Measurements from ENCODE around the gene UST.
A peak's percentile ranks its signal among the peaks of the same experiment; 100 is the strongest.

The UST gene, protein sequence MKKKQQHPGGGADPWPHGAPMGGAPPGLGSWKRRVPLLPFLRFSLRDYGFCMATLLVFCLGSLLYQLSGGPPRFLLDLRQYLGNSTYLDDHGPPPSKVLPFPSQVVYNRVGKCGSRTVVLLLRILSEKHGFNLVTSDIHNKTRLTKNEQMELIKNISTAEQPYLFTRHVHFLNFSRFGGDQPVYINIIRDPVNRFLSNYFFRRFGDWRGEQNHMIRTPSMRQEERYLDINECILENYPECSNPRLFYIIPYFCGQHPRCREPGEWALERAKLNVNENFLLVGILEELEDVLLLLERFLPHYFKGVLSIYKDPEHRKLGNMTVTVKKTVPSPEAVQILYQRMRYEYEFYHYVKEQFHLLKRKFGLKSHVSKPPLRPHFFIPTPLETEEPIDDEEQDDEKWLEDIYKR

DNA sequence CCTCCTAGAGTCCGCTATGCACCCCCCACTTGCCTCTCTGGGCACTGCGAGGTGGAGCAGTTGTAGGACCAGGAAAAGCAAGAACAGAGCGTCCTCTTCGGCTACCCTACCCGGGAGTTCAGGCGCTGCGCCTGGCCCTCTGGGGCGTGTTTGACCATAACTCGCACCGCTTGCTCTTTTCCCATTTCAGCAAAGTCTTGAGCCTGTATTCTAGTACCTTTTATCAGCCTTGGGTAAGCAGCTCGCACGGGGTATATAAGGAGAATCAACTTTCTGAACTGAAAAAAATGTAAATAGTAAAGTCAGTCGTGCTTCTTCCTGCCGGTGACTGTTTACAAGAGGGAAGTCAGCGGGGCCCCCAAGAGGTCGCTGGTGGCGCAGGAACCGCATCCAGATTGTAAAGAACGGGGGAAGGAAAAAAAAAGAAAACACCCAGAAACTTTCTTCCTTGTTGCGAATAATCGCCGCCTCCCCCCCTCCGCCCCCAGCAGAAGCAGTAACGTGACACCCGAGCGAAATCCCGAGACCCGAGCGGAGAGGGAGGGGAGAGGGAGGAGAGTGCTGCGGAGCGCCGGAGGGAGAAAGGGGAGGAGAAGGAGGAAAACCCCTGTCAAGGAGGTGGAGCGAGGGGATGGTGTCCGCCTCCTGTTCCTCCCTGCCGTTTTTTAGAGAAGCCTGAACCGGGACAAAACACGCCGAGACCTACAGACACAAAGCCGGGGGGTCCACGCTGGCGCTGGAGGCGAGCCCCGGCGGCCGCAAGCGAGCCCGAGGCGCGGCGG lies at the start of gene UST:
Gene UST (plus strand): TSS at position 668 of the 782 bp plus-strand sequence. CDS start 401 bp downstream, outside the sequence.
- DNase-seq (ENCODE audit: low read depth in 2 of 2) = peak; percentile 91 to 93

DNA sequence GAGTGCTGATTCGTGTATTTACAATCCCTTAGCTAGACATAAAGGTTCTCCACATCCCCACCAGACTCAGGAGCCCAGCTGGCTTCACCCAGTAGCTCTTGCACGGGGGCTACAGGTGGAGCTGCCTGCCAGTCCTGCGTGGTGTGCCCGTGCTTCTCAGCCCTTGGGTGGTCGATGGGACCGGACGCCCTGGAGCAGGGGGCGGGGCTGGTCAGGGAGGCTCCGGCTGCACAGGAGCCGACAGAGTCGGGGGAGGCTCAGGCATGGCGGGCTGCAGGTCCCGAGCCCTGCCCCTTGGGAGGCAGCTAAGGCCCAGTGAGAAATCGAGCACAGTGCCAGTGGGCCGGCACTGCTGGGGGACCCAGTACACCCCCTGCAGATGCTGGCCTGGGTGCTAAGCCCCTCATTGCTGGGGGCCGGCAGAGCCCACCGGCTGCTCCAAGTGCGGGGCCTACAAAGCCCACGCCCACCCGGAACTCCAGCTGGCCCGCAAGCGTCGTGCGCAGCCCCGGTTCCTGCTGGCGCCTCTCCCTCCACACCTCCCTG lies 48.9 kb upstream of the UST start:
- no peak for DNase-seq (ENCODE audit: low read depth in 2 of 2)

DNA sequence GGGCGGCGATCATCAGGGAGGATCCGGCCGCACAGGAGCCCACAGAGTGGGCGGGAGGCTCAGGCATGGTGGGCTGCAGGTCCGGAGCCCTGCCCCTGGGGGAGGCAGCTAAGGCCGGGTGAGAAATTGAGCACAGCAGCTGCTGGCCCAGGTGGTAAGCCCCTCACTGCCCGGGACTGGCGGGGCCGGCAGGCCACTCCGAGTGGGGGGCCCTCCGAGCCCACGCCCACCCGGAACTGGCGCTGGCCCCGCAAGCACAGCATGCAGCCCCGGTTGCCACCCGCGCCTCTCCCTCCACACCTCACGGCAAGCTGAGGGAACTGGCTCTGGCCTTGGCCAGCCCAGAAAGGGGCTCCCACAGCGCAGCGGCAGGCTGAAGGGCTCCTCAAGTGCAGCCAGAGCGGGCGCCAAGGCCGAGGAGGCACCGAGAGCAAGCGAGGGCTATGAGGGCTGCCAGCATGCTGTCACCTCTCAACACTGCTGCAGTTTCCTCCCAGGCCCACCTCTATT lies 48.1 kb upstream of the UST start:
- DNase-seq (ENCODE audit: low read depth in 2 of 2) = no peak

DNA sequence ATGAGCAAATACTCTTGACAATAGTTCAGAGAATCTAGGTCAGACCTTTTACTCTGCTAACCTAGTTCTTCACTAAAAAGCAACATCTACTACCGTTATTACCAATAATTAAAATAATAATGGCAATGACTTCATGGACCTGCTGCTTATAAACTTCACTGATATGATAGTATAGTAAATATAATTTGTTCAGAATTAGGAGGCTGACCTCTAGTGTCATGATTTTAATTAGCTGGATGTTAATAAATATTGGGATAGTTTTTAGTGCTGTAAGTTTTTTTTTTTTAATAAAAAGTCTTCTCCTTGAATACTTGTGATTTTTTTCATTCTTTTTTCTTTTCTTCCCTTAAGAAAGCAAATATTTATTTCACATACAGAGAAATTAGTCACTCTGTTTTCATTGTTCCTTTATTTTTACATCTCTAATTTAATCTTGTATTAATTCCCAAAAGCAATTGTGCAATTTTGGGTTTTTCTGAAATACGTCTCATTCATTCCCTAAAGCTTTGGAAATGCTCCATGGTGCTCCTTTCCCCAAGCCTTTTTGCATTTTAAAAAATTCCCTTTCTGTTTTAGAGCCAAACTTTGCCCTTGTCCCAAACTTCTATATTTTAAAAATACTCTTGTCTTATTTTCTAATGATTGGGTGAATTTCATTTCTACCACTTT lies 46.6 kb upstream of the UST start:
- no peak for DNase-seq (ENCODE audit: low read depth in 2 of 2)

DNA sequence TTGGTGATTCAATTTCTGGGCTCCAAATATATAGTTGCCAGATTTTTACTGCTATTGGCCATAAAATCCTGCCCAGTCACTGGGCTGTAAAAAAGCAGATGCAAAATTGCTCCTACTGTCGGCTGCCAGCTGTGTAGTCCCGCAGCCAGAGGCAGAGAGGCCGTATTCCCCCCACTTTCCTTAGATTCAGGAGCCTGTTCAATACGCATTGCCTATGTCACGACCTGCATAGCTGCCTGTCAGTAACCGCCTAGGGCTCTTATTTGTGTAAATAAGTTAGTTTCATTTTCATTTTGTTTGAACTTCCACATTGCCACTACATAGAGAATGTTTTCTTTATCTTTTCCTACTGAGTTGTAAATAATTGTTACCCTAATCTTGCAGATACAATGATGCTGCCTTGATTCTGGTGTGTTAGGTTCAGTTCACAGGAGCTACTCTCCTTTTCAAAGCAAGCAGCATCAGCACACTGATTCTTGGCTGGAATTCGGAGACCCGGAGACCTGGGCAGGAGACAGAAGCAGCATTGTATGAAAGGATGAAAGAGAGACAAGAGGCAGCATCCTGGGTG lies 46.0 kb upstream of the UST start:
- no peak for DNase-seq (ENCODE audit: low read depth in 2 of 2)

DNA sequence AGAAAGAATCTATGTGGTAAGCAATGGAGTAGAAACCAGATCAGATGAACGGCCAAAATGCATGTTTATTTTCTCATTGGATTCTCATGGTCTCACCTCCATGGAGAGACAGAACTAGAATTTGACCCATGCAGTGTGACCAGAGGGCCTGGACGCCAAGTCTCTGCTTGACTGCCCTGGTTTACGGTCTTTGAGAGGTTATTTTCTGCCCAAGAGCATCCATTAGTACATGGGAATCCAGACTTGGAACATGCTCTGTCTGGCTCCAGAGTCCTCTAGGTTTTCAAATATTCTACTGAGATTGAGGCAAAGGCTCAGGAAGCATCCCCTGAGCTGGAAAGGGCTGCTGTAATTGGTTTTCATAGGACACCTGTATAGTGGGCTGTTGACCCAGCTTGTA lies 45.5 kb upstream of the UST start:
- no peak for DNase-seq (ENCODE audit: low read depth in 2 of 2)

DNA sequence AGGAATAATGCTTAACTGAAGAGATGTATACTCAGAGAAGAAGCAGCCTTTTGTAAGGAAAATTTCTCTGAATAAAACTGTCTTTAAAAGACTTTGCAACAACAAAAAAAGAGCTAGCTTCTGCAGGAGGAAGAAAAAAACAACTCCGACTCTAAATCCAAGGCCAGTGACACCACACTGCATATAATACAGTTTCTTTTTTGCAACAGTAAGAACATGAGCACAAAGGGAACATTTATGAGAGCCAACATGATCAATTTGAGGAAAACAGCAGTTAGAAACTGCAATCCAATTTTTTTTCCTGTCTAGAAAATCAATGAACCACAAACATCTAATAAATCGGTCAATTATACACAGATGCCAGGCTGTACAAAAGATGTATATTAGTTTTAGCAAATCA lies 42.9 kb upstream of the UST start:
- DNase-seq (ENCODE audit: low read depth in 2 of 2) = no peak

DNA sequence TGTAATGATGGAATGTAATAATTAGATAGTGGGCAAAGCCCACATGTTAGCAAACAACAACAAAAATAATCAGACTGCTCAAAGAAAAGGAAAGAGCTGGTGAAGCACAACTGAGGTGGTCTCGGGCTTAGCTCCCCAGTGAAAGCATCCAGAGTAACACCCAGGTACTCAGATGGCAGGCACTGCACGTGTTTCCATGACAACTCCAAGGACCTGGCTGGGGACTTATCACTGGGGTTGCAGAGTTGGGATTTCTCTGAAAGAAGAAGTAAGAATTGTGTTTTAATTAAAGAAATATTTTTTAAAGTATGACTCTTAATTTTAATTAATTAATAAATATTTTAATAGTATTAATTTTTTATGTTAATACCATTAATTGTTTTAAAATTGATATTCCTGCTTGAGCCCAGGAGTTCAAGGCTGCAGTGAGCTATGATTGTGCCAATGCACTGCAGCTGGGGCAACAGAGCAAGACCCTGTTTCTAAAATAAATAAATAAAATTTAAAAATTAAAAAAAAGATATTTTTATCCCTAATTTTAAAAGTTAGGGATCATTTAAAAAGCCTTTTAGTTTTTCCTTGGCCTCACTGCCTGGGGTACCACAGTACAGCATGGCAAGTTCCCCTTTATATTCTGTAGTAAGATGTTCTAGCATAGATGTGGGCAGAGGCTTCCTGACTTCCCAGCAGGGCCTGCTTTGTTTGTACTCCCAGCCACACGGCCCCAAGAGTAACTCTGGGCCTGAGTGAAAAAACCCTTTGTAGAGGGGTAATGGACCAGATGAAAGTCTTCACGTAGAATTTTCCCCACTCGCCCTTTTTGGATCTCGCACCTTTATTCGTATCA lies 42.2 kb upstream of the UST start:
- no peak for DNase-seq (ENCODE audit: low read depth in 2 of 2)

DNA sequence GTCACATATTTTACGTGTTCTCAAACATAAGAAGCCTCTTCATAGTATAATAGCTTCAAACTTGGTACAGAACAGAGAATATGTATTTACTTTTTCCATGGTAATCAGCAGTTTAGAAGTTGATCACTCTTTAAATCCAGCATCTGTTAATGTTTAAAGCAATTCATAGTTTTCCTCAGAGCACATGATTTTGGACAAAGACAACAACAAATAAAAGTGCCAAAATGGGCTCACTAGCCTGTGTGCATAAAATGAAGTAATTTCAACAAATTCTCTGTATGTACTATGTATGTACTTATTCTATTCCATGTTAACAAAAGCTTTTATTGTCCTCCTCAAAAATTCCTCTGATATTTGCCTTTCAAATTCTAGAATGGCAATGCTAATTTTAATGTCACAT lies 38.1 kb upstream of the UST start:
- DNase-seq (ENCODE audit: low read depth in 2 of 2) = no peak

DNA sequence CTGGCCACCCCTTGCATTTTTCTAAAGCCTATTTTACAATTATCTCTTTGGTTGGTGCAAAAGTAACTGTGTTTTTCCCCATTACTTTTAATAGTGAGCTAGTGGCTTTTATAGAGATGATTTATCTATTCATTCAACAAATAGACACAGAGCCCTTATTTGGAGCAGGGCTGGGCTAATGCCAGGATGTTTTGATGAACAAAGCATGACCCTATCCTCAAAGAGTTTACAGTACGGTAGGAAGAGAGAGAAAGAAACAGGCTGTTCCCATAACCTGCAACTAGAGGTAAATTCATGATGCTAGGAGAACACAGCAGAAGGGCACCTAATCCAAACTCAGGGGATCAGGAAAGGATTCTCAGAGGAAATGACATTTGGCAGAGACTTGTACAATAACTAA lies 37.3 kb upstream of the UST start:
- no peak for DNase-seq (ENCODE audit: low read depth in 2 of 2)

DNA sequence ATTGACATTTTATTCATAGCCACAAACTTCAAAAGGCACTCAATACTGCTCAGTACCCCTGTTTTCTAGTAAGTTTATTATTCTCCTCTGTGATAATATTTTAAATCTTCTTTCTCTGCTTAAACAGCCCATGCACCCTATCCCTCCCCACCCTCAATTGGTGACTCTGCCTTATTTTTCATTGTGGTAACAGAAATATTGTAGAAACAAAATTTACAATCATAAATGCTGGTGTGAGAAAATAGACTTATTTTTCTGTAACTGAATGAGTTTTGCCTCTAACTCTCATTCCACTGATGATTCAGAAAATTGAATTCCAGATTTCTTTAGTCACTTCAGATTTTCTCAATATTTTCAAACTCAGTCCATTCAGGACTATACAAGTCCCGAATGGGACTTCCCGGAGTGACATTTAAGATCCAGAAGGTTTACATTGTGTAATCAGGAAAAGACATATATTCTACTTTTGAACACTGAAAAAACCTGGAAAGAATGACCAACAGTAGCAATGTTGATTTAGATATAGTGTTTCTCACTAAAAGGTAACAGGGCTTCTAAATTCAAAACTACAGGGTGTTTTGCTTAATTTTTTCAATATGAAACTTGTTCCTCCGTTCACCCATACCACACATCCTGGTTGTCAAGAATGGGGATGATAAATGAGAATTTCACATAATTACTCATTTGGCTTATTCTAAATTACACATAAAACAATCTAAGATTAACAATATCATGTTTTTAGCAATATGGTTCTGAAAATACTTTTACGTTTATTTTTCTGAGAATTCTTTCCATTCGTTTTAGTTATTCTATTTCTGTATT lies 34.8 kb upstream of the UST start:
- DNase-seq (ENCODE audit: low read depth in 2 of 2) = no peak

DNA sequence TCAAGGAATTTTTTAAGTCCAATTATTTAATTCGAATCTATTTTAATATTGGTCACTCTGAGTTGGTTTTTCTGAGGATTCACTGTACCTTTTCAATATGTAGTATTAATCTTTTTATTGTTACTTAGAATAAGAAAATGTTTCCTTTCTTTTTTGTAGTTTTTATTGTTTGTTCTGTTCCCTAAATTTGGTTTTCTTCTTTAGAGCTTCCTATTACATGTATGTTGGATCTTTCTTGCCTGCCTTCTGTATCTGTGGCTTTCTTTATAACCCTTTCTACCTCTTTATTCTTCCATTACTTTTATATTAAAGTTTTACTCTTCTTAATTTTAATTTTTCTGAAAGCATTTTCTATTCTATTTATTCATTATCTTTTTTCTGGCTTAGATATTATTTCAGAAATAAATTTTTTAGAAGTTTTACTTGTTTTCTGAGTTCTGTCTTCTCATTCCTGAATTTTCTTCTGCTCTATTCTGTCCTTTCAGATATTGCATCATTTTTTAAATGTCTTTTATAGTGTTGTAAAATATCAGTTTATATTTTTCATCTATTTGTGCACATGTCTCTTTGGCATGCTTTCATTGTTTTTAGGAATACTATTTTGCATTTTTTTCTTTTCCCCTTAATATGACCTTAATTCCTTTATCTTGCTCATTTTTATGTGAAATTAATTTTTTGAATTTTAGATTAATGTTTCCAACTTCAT lies 33.6 kb upstream of the UST start:
- DNase-seq (ENCODE audit: low read depth in 2 of 2) = no peak

DNA sequence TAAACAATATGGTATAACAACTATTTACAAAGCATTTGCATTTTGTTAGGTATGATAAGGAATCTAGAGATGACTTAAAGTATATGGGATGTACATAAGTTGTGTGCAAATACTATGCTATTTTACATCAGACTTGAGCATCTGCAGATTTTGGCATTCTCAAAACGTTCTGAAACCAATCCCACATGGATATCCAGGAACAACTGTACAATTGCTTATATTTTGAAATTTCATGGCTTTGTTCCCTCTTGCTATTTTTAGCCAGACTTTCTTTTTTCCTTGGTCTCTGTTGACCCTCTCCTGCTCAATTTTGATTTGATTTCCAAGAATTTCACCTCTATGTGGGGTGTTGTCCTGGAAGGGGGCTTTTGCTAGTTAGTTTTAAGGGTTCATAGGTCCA lies 32.9 kb upstream of the UST start:
- DNase-seq (ENCODE audit: low read depth in 2 of 2) = no peak

DNA sequence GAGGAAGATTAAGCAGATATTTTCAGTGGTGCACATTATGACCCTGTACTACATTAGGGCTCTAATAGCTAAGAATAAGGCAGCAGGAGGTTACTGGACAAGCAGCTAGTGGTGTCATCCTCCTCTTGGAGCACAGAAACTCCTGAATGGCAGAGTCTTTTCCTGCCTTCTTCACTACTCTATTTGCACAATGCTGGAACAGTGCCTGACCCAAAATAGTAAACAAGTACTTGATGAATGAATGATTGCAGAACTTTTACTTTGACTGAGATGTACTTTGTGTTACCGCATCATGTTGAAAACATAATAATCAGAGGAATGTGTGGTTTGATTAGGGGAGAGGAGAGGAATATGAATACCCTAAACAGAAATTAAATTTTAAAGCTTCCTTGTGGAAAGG lies 30.0 kb upstream of the UST start:
- no peak for DNase-seq (ENCODE audit: low read depth in 2 of 2)

DNA sequence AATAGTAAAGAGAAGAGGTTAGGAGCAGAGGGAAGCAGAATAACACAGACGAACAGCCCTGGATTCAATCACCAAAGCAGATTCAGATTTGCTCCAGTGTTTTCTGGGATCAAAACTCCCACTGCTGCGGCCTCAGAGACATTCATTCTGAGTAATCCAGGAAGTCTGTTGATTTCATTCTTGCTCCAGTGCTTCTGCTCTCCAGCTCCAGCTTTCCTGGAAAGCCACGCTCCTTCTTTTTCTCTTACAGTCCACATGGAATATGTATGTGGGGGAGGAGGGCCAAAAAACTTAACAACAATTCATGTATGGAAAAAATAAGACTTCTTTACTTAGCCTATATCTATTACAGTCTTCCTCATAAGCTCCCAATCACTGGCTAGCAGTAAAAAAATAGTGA lies 26.4 kb upstream of the UST start:
- DNase-seq (ENCODE audit: low read depth in 2 of 2) = peak in 1 of 2 experiments; percentile 21

DNA sequence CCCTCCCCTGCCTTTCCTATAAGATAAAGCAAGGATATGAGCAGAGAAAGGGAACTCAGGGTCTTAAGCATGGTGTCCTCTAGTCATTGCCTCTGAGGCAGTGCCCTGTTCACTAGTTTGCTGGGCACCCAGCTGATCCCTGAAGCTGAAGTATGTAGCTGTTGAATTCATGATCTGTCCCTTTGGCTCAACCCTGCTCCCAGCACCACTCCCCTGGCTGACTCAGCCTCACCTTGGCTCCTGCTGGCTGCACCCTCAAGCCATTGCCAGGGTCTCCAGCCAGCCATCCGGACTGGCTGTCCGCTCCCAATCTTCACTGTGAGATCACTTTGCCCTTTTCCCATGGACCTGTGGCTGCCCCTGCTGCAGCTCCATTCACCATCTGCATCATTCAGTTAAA lies 25.9 kb upstream of the UST start:
- DNase-seq (ENCODE audit: low read depth in 2 of 2) = no peak

DNA sequence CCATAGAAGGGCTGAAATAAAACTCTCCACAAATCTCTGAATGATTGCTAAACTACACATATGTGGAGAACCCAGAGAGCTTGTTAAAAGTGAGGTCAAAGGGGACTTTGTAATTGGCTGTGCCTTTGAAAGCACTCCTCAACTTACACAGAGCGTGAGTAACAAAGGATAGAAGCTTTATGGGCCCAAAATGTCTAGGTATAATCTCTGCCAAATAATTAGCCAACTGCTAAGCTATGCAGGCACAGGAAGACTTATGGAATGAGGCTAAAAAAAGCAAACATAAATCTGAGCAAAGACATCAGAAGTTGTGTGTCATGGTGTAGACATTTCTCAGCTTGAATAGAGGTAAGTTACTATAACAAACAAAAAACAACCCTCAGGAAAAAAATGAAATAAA lies 23.3 kb upstream of the UST start:
- DNase-seq (ENCODE audit: low read depth in 2 of 2) = peak; percentile 83 to 91

DNA sequence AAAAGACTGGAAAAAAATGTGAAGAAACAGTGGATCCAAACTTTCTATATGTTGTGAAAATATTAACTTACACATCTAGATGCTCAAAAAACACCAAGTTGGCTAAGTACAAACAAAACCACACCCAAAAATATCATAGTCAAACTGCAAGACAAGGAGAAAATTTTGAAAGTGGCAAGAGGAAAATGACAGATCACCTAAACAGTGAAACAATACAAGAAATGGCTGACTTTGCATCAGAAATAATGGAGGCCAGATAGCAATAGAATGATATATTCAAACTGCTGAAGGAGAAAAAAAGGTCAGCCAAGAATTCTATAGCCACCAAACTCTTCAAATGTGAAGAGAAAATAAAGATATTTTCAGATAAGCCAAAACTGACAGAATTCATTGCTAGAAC lies 22.4 kb upstream of the UST start:
- DNase-seq (ENCODE audit: low read depth in 2 of 2) = no peak

DNA sequence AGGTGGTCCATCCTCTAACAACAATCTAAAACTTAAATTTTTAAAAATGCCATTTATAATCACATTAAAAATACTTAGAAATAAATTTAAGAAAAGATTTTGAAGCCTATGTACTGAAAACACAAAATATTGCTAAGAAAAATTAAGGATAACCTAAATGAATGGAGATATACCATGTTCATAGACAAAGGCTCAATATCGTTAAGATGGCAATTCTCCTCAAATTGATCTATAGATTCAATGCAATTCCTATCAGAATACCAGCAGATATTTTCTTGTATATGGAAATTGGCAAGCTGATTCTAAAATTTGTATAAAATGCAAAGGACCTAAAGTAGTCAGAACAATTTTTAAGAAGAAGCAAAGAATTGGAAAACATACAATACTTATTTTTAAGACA lies 19.7 kb upstream of the UST start:
- no peak for DNase-seq (ENCODE audit: low read depth in 2 of 2)

Measured in fibroblast of skin of left biceps (primary cell).